GM20000 (cell line): ENCODE measurements around the gene ZNRF3.

ENCODE experiments used
- DNase-seq: peaks from one replicate; pipeline ENCODE4 v3.0.0; 2012; ENCODE audit warnings: low spot score
- TF ChIP-seq, protein P1 (sequence below): IDR thresholded peaks from 2 replicates; pipeline ENCODE4 v1.5.1; 2012; ENCODE audit warnings: mild to moderate bottlenecking, control low read depth; ENCODE audit errors: extremely low read depth, missing control alignments

The ZNRF3 gene

DNA sequence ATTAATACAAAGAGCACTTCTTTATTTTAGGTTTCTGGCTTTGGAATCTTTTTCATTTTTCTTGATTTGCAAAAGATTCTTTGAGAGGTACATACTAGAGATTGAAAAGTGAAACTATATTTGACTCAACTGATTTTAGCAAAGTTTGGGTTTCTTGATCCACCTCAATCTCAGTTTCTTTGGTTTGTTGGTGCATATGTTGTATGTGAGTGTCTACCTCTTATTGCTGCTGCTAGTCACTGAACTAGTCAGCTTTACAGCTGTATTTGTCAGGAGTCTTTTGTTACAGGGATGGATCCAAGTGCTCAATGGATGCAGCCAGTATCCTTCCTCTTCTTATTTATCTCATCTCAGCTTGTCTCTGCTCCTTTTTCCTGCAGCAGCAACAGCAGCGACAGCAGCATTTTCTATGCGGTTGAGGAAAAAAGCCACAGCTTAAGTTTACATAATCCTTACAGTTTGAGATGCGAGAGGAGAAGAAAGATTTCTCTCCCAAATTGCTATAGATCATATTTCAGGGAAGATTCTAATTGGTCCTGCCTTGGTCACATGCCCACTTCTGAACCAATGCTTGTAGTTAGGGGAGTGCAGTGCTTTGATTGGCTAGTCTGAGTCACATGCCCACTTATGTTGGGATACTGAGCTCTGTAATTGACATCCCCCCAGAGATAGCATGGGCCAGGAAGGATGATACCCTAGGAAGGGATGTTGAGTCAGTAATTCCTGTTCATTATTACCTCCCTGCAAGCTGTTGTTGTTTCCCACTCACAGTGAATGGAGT is 10.0 kb upstream of the ZNRF3 start:
- DNase-seq: no peak
- TF ChIP-seq, protein P1, sequence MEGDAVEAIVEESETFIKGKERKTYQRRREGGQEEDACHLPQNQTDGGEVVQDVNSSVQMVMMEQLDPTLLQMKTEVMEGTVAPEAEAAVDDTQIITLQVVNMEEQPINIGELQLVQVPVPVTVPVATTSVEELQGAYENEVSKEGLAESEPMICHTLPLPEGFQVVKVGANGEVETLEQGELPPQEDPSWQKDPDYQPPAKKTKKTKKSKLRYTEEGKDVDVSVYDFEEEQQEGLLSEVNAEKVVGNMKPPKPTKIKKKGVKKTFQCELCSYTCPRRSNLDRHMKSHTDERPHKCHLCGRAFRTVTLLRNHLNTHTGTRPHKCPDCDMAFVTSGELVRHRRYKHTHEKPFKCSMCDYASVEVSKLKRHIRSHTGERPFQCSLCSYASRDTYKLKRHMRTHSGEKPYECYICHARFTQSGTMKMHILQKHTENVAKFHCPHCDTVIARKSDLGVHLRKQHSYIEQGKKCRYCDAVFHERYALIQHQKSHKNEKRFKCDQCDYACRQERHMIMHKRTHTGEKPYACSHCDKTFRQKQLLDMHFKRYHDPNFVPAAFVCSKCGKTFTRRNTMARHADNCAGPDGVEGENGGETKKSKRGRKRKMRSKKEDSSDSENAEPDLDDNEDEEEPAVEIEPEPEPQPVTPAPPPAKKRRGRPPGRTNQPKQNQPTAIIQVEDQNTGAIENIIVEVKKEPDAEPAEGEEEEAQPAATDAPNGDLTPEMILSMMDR: no peak

DNA sequence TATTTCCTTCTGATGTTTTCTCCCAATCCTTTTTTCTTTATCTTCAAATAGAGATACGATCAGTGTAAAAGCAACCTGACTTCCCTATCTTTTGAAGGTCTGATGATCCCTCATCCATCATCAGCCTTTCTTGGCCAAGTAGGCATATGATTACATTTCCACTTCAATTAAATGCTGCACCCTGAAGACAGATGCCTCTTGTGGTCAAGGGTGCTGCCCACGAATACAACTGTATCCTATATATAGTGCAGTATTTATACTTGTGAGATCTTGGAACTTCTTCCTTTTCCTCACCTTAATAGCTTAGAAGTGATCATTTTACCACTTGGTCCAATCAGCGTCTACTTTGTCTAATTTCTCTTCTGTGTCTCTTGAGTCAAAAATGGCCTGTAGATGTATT is 9.3 kb upstream of the ZNRF3 start:
- TF ChIP-seq, protein P1: no peak

DNA sequence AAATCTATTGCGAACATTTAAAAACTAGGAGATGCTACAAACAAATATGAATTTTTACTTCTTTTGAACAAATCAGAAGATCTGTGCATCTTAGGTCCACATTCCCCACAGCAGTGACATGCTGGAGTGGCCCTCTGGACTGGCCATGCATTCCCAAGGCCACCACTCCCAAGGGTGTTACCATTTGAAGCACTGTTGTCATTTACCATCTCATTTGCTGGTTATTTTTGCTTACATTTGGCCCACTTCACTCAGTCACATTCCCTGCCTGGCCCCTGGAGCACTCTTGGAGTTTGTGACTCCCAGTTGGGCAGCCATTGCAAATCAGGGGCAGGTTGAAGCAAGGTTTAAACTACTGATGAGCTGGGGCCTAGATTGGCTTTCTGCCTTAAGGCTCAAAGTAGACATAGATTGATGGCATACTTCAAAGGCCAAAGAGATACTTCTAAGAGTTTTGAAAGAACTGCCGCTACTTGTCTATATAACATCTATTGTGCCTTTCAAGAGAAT is 8.5 kb upstream of the ZNRF3 start:
- TF ChIP-seq, protein P1: no peak

More for the DNA sequence above, 9.3 kb upstream of the ZNRF3 start:
- DNase-seq: no peak

DNA sequence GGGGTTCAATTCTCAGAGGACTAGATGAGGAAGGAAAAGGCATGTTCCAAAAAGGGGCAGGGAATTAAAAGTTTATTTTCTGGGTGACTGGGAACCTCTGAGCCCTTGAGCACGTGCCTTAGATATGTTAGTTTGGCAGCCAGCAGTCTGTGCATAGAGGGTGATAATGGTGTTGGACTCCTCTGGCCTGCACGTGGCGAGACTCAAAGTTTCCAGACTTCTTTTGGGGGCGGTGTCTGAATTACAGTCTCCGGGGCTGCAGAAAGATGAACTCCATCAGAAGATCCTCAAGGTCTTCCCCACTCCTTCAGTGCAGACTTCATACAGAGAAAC is 861 bp upstream of the ZNRF3 start:
- TF ChIP-seq, protein P1: no peak
- DNase-seq: no peak

More for the DNA sequence above, 8.5 kb upstream of the ZNRF3 start:
- DNase-seq: no peak

DNA sequence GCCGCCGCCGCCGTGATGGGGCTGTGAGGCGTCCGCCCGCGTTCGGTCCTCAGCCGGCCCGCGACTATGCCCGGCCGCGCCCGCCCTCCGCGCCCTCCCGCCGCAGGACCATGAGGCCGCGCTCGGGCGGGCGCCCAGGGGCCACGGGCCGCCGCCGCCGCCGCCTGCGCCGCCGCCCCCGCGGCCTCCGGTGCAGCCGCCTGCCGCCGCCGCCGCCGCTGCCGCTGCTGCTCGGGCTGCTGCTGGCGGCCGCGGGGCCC is 215 bp downstream of the ZNRF3 start:
- peak; percentile 61 for DNase-seq
- TF ChIP-seq, protein P1: no peak

DNA sequence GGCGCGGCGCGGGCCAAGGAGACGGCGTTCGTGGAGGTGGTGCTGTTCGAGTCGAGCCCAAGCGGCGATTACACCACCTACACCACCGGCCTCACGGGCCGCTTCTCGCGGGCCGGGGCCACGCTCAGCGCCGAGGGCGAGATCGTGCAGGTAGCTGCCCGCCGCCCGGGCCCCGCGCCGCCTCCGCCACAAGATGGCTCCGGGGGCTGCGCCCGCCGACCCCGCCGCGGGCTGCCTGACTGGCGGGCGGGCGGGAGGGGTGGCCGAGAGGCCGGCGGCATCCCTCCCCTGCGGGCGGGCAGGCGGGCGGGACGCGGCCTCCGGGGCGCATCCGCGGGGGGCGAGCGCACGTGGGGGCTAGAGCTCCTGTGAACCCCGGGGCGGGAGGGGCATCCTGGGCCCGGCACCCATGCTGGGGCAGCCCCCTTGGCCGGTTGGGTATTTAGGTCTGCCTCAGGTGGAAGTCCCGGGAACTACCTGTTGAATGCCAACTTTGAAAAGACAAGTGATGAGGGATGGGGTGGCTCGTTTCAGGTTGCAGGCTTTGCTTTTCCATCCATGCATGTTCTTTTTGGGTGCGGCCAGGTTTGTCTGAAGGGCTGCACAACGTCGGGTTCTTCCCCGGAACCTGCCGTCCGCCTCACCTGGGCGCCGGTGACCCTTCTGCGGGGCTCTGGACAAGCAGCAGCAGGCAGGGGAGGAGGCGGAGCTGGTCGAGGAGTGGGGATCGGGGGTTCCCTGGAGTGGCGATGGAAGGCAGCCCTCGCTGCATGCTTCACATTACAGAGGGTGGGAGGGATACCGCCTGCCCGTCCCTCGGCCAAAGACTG is 760 bp downstream of the ZNRF3 start:
- TF ChIP-seq, protein P1: no peak
- DNase-seq: peak; percentile 51

DNA sequence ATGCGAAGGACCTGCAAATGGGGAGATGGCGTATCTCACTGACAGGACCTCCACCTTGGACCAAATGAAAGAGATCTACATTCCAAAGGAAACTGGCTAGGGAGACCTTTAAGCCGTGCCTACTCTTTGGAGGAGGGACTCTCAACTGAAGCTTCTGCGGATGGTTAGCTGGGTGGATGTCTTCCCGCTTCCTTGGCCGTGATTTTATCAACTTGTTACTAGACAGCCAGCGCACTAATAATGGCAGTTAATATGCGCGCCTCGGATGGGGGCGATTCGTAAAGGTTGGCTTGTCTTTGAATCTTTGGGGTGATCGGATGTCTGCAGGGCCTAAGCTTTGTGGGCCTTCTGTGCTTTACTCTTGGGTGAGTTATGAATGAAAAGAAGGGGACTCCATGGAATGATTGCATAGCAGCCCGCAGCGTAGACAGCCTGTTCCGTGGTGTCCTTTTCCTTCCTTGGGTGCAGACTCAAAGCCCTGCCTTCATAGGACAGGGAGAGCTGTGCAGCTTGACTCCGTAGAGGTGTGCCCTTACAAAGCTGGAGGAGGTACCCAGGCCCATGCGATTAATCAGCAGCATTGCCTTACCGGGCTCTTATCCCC is 1.5 kb downstream of the ZNRF3 start:
- DNase-seq: no peak
- TF ChIP-seq, protein P1: no peak
